ENCODE measurements around the gene HOXD12.

GRCh38 chr2:176076063-176076462, 23.5 kb upstream of the HOXD12 start:
- no peak for TF ChIP-seq CTCF (conservative IDR thresholded peaks at IDR 0.05)
- no peak for TF ChIP-seq EZH2 (IDR thresholded peaks at IDR 0.05; ENCODE audit: low read depth)
